Trophoblast cell (in vitro differentiated cells and primary cell): ENCODE data around the gene PSMF1.

Experiments
- DNase-seq, 2 donors: peaks; one replicate each; pipeline ENCODE4 v3.0.0-alpha.2; 2016
- H2AFZ ChIP-seq: 2 replicates; pipeline ENCODE4 v1.6.1; 2013; ENCODE audit warnings: low read length, moderate library complexity, mild to moderate bottlenecking; ENCODE audit not compliant: insufficient read depth, poor library complexity
- H2AK5ac ChIP-seq: 2 replicates; pipeline ENCODE4 v1.6.1; 2013; ENCODE audit warnings: mild to moderate bottlenecking, low read length
- H2BK120ac ChIP-seq: 2 replicates; pipeline ENCODE4 v1.6.1; 2013; ENCODE audit warnings: low read length, mild to moderate bottlenecking, moderate library complexity; ENCODE audit not compliant: insufficient read depth, poor library complexity
- H2BK12ac ChIP-seq: 2 replicates; pipeline ENCODE4 v1.6.1; 2013; ENCODE audit warnings: mild to moderate bottlenecking, low read length, moderate library complexity
- H2BK5ac ChIP-seq: 2 replicates; pipeline ENCODE4 v1.6.1; 2013; ENCODE audit warnings: low read length, low read depth, moderate library complexity, mild to moderate bottlenecking; ENCODE audit not compliant: poor library complexity
- H3K14ac ChIP-seq: 2 replicates; pipeline ENCODE4 v1.6.1; 2013; ENCODE audit warnings: mild to moderate bottlenecking, low read length
- H3K18ac ChIP-seq: 2 replicates; pipeline ENCODE4 v1.6.1; 2013; ENCODE audit warnings: mild to moderate bottlenecking, low read length
- H3K23ac ChIP-seq: 2 replicates; pipeline ENCODE4 v1.6.1; 2013; ENCODE audit warnings: low read length
- H3K27ac ChIP-seq: 2 replicates; pipeline ENCODE4 v1.5.1; 2013; ENCODE audit warnings: low read depth, mild to moderate bottlenecking, inconsistent platforms, low read length, moderate library complexity
- H3K27me3 ChIP-seq: 2 replicates; pipeline ENCODE4 v1.6.1; 2013; ENCODE audit warnings: inconsistent platforms, mild to moderate bottlenecking, low read length, moderate library complexity; ENCODE audit not compliant: insufficient read depth
- H3K36me3 ChIP-seq, 2 experiments: 1 replicate in 1 of 2; 2 replicates in 1 of 2; pipeline ENCODE4 v1.6.1; 2013; ENCODE audit warnings: low read length in 2 of 2, mild to moderate bottlenecking in 2 of 2, moderate library complexity in 1 of 2; ENCODE audit not compliant: insufficient read depth in 2 of 2, control insufficient read depth in 1 of 2
- H3K4ac ChIP-seq: 2 replicates; pipeline ENCODE4 v1.6.1; 2013; ENCODE audit warnings: low read depth, mild to moderate bottlenecking, low read length, moderate library complexity
- H3K4me1 ChIP-seq, 2 experiments: 1 replicate in 1 of 2; 2 replicates in 1 of 2; pipeline ENCODE4 v1.6.1; 2013; ENCODE audit warnings: low read length in 2 of 2, mild to moderate bottlenecking in 2 of 2, moderate library complexity in 1 of 2; ENCODE audit not compliant: insufficient read depth in 2 of 2, control insufficient read depth in 1 of 2
- H3K4me2 ChIP-seq: 2 replicates; pipeline ENCODE4 v1.6.1; 2013; ENCODE audit warnings: inconsistent platforms, mild to moderate bottlenecking, low read length, moderate library complexity
- H3K4me3 ChIP-seq: 2 replicates; pipeline ENCODE4 v1.5.1; 2013; ENCODE audit warnings: mild to moderate bottlenecking, low read depth, low read length, inconsistent platforms
- H3K79me1 ChIP-seq: one replicate; pipeline ENCODE4 v1.6.1; 2013; ENCODE audit warnings: low read length
- H3K79me2 ChIP-seq: 2 replicates; pipeline ENCODE4 v1.6.1; 2013; ENCODE audit warnings: low read length, mild to moderate bottlenecking; ENCODE audit not compliant: control insufficient read depth, insufficient read depth, poor library complexity
- H3K9ac ChIP-seq: 2 replicates; pipeline ENCODE4 v1.6.1; 2013; ENCODE audit warnings: mild to moderate bottlenecking, low read length
- H3K9me3 ChIP-seq: 2 replicates; pipeline ENCODE4 v1.6.1; 2013; ENCODE audit warnings: low read depth, mild to moderate bottlenecking, control low read depth, inconsistent platforms, low read length; ENCODE audit not compliant: insufficient read depth
- H4K12ac ChIP-seq: 2 replicates; pipeline ENCODE4 v1.6.1; 2013; ENCODE audit warnings: low read depth, mild to moderate bottlenecking, low read length, moderate library complexity
- H4K8ac ChIP-seq: 2 replicates; pipeline ENCODE4 v1.6.1; 2013; ENCODE audit warnings: low read depth, mild to moderate bottlenecking, low read length, moderate library complexity
- H4K91ac ChIP-seq: one replicate; pipeline ENCODE4 v1.6.1; 2013; ENCODE audit warnings: low read depth, mild to moderate bottlenecking, low read length, moderate library complexity
- WGBS: extraction: QIAGEN DNeasy Blood & Tissue Kit; methylation state at CpG from one replicate; pipeline ENCODE4 v1.1.7; 2013; ENCODE audit warnings: missing lambda C conversion rate; ENCODE audit not compliant: insufficient read length, insufficient coverage; ENCODE audit errors: extremely low coverage; 5-methylcytosine and 5-hydroxymethylcytosine counted together

PSMF1 gene

GRCh38 chr20:1127840-1128239 lies 9.4 kb downstream of the PSMF1 start:
- Histone ChIP-seq H3K4me3 (no peak overlapping the region), H3K4me2 (no peak overlapping the region), H2AFZ (no peak overlapping the region), H3K14ac (no peak overlapping the region), H3K9ac (no peak overlapping the region), H2BK120ac (no peak overlapping the region), H2BK5ac (no peak overlapping the region), H4K12ac (no peak overlapping the region), H3K4ac (no peak overlapping the region), H4K8ac (no peak overlapping the region), H3K23ac (no peak overlapping the region), H3K4me1 (no peaks in the 10 kb centered on the region), H3K9me3 (no peaks in the 10 kb centered on the region), H2AK5ac (no peak overlapping the region), H3K79me2 (no peaks in the 10 kb centered on the region), H3K27me3 (no peaks in the 10 kb centered on the region), H3K27ac (no peak overlapping the region), H4K91ac (no peak overlapping the region), H3K36me3 (peaks cover 15 to 40% of the 10 kb centered on the region in 2 experiments), H2BK12ac (no peak overlapping the region), H3K18ac (no peak overlapping the region), H3K79me1 (no peaks in the 10 kb centered on the region)
- DNase-seq = no peak
- WGBS = no CpG with 5 or more reads among the region's 1 CpG

- Histone ChIP-seq H4K12ac (no peak overlapping the region), H3K23ac (no peak overlapping the region), H3K27me3 (no peaks in the 10 kb centered on the region), H2BK5ac (no peak overlapping the region), H3K4me2 (no peak overlapping the region), H3K79me2 (no peaks in the 10 kb centered on the region), H3K4me3 (no peak overlapping the region), H4K8ac (no peak overlapping the region), H3K4me1 (no peaks in the 10 kb centered on the region), H3K9me3 (no peaks in the 10 kb centered on the region), H3K9ac (no peak overlapping the region), H4K91ac (no peak overlapping the region), H2AFZ (no peak overlapping the region), H3K4ac (no peak overlapping the region), H2BK12ac (no peak overlapping the region), H3K27ac (no peak overlapping the region), H2AK5ac (no peak overlapping the region), H3K79me1 (no peaks in the 10 kb centered on the region), H2BK120ac (no peak overlapping the region), H3K14ac (no peak overlapping the region), H3K18ac (no peak overlapping the region), H3K36me3 (peaks cover 24 to 47% of the 10 kb centered on the region in 2 experiments)
- WGBS = no CpG with 5 or more reads among the region's 4 CpGs
- no peak for DNase-seq
These were observed 11.8 kb downstream of the PSMF1 start for GRCh38 chr20:1130058-1130694.

- H3K4me3 ChIP-seq = no peak overlapping the region
- H3K9ac ChIP-seq = no peak overlapping the region
- H2BK12ac ChIP-seq = no peak overlapping the region
- no peak overlapping the region for H4K12ac ChIP-seq
- H3K4me1 ChIP-seq = no peaks in the 10 kb centered on the region
- H2BK120ac ChIP-seq = no peak overlapping the region
- no peak overlapping the region for H3K27ac ChIP-seq
- WGBS = no CpG with 5 or more reads among the region's 5 CpGs
- no peak overlapping the region for H3K4me2 ChIP-seq
- no peak overlapping the region for H3K14ac ChIP-seq
- H3K79me2 ChIP-seq = no peaks in the 10 kb centered on the region
- DNase-seq = peak in 1 of 2 donors; percentile 1
- no peaks in the 10 kb centered on the region for H3K79me1 ChIP-seq
- H4K8ac ChIP-seq = no peak overlapping the region
- H3K18ac ChIP-seq = no peak overlapping the region
- H3K9me3 ChIP-seq = no peaks in the 10 kb centered on the region
- H2BK5ac ChIP-seq = no peak overlapping the region
- H3K23ac ChIP-seq = no peak overlapping the region
- H2AK5ac ChIP-seq = no peak overlapping the region
- H4K91ac ChIP-seq = no peak overlapping the region
- no peaks in the 10 kb centered on the region for H3K27me3 ChIP-seq
- H3K36me3 ChIP-seq = peaks cover 25 to 46% of the 10 kb centered on the region in 2 experiments
- H2AFZ ChIP-seq = no peak overlapping the region
- no peak overlapping the region for H3K4ac ChIP-seq
These were observed 12.4 kb downstream of the PSMF1 start for GRCh38 chr20:1130847-1131246.

GRCh38 chr20:1131354-1131753 lies 13.0 kb downstream of the PSMF1 start:
- Histone ChIP-seq H2BK120ac (no peak overlapping the region), H3K27me3 (no peaks in the 10 kb centered on the region), H4K12ac (no peak overlapping the region), H3K79me2 (no peaks in the 10 kb centered on the region), H3K4me2 (no peak overlapping the region), H2BK12ac (no peak overlapping the region), H3K4ac (no peak overlapping the region), H4K8ac (no peak overlapping the region), H3K18ac (no peak overlapping the region), H3K14ac (no peak overlapping the region), H2BK5ac (no peak overlapping the region), H3K79me1 (no peaks in the 10 kb centered on the region), H3K9me3 (no peaks in the 10 kb centered on the region), H3K27ac (no peak overlapping the region), H2AFZ (no peak overlapping the region), H3K23ac (no peak overlapping the region), H4K91ac (no peak overlapping the region), H3K4me1 (no peaks in the 10 kb centered on the region), H3K4me3 (no peak overlapping the region), H3K9ac (no peak overlapping the region), H3K36me3 (peaks cover 25 to 44% of the 10 kb centered on the region in 2 experiments), H2AK5ac (no peak overlapping the region)
- no peak for DNase-seq
- no CpG with 5 or more reads among the region's 3 CpGs for WGBS
